ENCODE measurements around the gene HESX1. TPM values are rescaled to one million over a fixed set of nuclear protein-coding genes. Genes with fewer than 3 reads are reported as not detected.

HESX1 gene
- total and polyA plus RNA-seq, 7 donors, result 0.82 to 3.6 (median 1.4) TPM; not detected in 4

GRCh38 chr3:57161915-57162314 lies 37.9 kb downstream of the HESX1 start:
- Histone ChIP-seq H3K27ac (peak overlapping the region in 2 of 4 donors; percentile 71 to 87), H3K9me3 (no peaks in the 10 kb centered on the region), H3K27me3 (no peaks in the 10 kb centered on the region), H3K4me3 (no peak overlapping the region), H3K4me1 (peaks cover 0 to 82% (median 66%) of the 10 kb centered on the region in 4 donors), H3K36me3 (no peaks in the 10 kb centered on the region)
- intact Hi-C loops (cut with DNase I), result loop anchor here (5.0 to 10.0 kb wide), 2 partner anchors 155 to 393 kb away; partner anchors contain the start of gene PDE12
- no peak for TF ChIP-seq POLR2AphosphoS5 (IDR thresholded peaks at IDR 0.05)
- no peak for TF ChIP-seq POLR2A (IDR thresholded peaks at IDR 0.05)
- TF ChIP-seq EP300 (IDR thresholded peaks at IDR 0.05), result no peak
- no peak for TF ChIP-seq CTCF (IDR thresholded peaks at IDR 0.05)
- no peak for DNase-seq
- WGBS, 2 donors, result 71 to 88% methylated on average over 1 of the region's 1 CpG

- intact Hi-C loops (cut with DNase I), result loop anchor here (5.0 to 10.0 kb wide), 2 partner anchors 154 to 394 kb away; partner anchors contain the start of gene PDE12
- Histone ChIP-seq H3K4me1 (peaks cover 0 to 88% (median 69%) of the 10 kb centered on the region in 4 donors), H3K4me3 (no peak overlapping the region), H3K9me3 (no peaks in the 10 kb centered on the region), H3K36me3 (no peaks in the 10 kb centered on the region), H3K27me3 (no peaks in the 10 kb centered on the region), H3K27ac (peak overlapping the region; percentile 45 to 77 (median 66))
- DNase-seq, result no peak
- WGBS, 2 donors, result 16 to 36% methylated on average over 5 of the region's 5 CpGs
- TF ChIP-seq CTCF (IDR thresholded peaks at IDR 0.05) (no peak), POLR2AphosphoS5 (IDR thresholded peaks at IDR 0.05) (no peak), POLR2A (IDR thresholded peaks at IDR 0.05) (no peak), EP300 (IDR thresholded peaks at IDR 0.05) (no peak)
These were observed 38.8 kb downstream of the HESX1 start for GRCh38 chr3:57160765-57161538.

- intact Hi-C loops (cut with DNase I), result loop anchor here (5.0 to 10.0 kb wide), 2 partner anchors 153 to 395 kb away; partner anchors contain the start of gene PDE12
- Histone ChIP-seq H3K36me3 (no peaks in the 10 kb centered on the region), H3K4me3 (no peak overlapping the region), H3K27ac (peak overlapping the region; percentile 45 to 77 (median 66)), H3K4me1 (peaks cover 0 to 89% (median 71%) of the 10 kb centered on the region in 4 donors), H3K27me3 (no peaks in the 10 kb centered on the region), H3K9me3 (no peaks in the 10 kb centered on the region)
- no peak for DNase-seq
- no peak for TF ChIP-seq EP300 (IDR thresholded peaks at IDR 0.05)
- no peak for TF ChIP-seq POLR2AphosphoS5 (IDR thresholded peaks at IDR 0.05)
- TF ChIP-seq POLR2A (IDR thresholded peaks at IDR 0.05), result no peak
- no peak for TF ChIP-seq CTCF (IDR thresholded peaks at IDR 0.05)
- 75 to 88% methylated on average over 8 of the region's 8 CpGs for WGBS, 2 donors
These were observed 39.6 kb downstream of the HESX1 start for GRCh38 chr3:57160076-57160764.

- WGBS, 2 donors, result 17 to 19% methylated on average over 8 of the region's 8 CpGs
These were observed 40.7 kb downstream of the HESX1 start for GRCh38 chr3:57158813-57159738.

More at GRCh38 chr3:57158813-57159738, 40.7 kb downstream of the HESX1 start:
- intact Hi-C loops (cut with DNase I), result no loop called here
- H3K27me3 ChIP-seq, result no peaks in the 10 kb centered on the region
- H3K4me1 ChIP-seq, result peaks cover 0 to 95% (median 72%) of the 10 kb centered on the region in 4 donors
- DNase-seq, result no peak
- TF ChIP-seq POLR2AphosphoS5 (IDR thresholded peaks at IDR 0.05) (no peak), EP300 (IDR thresholded peaks at IDR 0.05) (no peak), POLR2A (IDR thresholded peaks at IDR 0.05) (no peak), CTCF (IDR thresholded peaks at IDR 0.05) (no peak)
- no peaks in the 10 kb centered on the region for H3K9me3 ChIP-seq
- H3K36me3 ChIP-seq, result no peaks in the 10 kb centered on the region
- H3K27ac ChIP-seq, result peak overlapping the region; percentile 45 to 77 (median 66)
- H3K4me3 ChIP-seq, result no peak overlapping the region

Data from sigmoid colon (tissue), 7 donors.